ENCODE data around the gene CMTR1.
"Not testable (repeated sequence)": the region's sequence is repeated elsewhere in the genome, so short reads cannot be mapped to it uniquely, and the experiment has no call there.

The CMTR1 gene, protein sequence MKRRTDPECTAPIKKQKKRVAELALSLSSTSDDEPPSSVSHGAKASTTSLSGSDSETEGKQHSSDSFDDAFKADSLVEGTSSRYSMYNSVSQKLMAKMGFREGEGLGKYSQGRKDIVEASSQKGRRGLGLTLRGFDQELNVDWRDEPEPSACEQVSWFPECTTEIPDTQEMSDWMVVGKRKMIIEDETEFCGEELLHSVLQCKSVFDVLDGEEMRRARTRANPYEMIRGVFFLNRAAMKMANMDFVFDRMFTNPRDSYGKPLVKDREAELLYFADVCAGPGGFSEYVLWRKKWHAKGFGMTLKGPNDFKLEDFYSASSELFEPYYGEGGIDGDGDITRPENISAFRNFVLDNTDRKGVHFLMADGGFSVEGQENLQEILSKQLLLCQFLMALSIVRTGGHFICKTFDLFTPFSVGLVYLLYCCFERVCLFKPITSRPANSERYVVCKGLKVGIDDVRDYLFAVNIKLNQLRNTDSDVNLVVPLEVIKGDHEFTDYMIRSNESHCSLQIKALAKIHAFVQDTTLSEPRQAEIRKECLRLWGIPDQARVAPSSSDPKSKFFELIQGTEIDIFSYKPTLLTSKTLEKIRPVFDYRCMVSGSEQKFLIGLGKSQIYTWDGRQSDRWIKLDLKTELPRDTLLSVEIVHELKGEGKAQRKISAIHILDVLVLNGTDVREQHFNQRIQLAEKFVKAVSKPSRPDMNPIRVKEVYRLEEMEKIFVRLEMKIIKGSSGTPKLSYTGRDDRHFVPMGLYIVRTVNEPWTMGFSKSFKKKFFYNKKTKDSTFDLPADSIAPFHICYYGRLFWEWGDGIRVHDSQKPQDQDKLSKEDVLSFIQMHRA
- 119 to 123 reads per million in 2 donors for total RNA-seq

DNA sequence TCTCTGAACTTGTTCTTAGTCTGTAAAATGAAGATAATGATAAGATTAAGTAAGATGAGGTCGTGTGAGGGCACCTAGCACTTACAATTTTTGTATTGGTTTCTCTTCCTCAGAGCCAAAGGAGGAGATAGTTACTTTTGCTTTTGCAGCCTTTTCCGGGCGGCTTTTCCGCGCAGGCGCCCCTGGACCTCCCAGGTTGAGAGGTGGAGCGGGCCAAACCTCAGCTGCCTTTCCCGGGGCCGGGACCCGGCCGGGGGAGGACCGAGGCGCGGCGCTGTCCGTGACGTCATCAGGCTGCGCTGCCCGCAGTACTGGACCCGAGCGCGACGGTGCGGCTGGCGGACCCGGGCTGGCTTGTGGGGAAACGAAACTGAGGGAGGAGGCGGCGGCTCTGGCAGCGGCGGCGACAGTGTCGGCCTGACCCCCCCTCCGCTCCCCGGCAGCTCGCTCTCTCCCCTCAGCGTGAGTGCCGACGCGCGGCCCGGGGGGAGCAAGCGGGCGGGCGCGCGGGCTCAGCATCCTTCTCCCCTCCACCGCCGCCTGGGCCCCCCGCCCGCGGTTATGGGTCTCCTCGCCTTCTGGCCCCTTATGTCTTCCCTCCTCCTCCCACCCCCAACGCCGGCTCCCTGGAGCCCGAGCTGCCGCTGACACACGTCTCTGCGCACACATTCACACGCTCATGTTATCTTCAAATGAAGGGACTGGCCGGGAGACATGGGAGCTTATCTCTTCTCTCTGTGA is at the start of gene CMTR1:
Gene CMTR1, plus strand, starts transcription at position 306 of the 741 bp plus-strand sequence. CDS start 2,409 bp downstream, outside the sequence.
- DNase-seq, result peak; percentile 97

DNA sequence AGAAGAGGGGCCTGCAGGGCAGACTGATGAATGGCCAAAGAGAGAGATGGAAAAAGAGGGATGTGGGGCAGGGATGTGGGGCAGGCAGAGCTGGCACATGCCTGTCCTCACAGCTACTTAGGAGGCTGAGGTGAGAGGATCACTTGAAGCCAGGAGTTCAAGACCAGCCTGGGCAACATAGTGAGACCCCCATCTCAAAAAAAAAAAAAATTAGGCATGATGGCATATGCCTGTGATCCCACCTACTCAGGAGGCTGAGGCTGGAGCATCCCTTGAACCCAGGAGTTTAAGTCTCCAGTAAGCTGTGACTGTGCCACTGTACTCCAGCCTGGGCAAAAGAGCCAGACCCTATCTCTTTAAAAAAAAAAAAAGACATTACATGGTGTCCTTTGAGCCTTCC is 44.4 kb upstream of the CMTR1 start:
- no peak for DNase-seq

DNA sequence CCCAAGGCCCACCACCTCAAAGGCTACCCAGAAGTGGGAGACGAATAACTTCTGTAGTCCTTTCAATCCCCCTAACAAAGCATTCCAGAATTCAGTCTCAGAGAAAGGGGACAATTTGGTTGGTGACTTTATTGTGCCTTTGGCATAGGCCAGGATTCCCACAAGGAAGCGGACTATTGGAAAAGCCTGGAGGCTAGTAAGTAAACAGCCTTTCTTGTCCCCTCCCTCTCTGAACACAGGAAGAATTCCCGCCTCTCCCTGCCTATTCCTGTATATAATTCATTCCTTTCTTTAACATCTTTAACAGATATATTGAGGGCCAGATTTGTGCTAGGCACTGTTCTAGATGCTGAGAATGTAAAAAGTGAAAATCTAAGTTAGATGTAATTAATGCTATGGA is 43.2 kb upstream of the CMTR1 start:
- DNase-seq, result no peak

DNA sequence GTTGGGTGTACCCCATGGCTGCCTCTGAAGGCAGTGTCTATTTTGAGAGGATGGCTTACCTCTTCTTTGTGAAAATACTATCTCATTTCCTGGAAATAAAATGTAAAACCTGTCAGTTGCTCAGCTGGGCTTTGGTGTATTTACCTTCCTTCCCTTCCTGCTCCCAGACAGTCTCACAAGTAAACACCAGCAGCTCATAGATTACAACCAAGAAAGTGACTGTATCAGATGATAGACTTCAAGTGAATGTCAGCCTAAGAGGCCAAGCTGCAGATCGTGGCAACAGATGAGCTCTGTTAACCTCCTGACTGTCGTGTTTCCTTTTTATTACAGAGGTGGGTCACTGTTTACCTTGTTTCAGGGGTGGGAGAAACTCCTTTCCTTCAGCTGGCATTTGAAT is 41.9 kb upstream of the CMTR1 start:
- DNase-seq, result no peak

DNA sequence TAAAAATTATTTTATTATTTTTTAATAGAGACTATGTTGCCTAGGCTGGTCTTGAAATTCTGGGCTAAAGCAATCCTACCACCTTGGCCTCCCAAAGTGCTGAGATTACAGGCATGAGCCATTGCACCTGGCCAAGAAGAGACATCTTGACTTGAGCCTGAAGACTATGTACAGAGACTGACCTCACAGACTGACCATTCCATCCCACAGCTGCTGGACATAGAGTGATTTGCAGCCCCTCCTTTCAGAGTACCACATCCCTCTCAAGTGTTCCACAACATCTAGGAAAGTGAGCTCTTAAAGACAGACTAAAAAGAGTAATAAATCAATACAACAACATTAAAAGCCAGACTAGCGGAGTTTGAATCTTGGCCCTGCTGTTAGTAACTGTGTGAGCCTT is 40.2 kb upstream of the CMTR1 start:
- no peak for DNase-seq

DNA sequence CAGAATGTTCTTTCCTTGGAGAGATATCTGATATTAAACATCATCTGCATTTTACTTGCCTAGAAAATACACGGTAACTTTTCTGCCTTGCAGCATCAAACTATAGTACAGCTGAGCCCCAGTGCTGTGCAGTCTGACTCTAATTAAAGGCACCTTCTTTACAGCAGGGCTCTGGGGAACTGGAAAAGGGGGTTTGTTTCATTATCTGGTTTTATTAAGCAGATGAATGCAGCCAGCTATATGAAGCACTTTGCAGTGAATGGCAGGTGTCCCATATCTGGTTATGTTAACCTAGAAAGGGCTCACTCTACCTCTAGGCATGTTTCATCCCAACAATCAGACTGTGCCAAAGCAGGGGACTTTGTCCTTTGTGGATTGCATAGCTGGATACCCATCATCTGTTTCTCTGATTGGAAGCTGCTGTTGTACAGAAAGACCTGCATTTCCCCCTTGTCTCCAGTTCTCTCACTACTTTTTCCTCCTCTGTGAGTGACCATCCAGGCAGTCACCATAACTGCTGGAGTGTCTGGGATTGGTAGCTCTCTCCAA is 39.6 kb upstream of the CMTR1 start:
- DNase-seq, result no peak

DNA sequence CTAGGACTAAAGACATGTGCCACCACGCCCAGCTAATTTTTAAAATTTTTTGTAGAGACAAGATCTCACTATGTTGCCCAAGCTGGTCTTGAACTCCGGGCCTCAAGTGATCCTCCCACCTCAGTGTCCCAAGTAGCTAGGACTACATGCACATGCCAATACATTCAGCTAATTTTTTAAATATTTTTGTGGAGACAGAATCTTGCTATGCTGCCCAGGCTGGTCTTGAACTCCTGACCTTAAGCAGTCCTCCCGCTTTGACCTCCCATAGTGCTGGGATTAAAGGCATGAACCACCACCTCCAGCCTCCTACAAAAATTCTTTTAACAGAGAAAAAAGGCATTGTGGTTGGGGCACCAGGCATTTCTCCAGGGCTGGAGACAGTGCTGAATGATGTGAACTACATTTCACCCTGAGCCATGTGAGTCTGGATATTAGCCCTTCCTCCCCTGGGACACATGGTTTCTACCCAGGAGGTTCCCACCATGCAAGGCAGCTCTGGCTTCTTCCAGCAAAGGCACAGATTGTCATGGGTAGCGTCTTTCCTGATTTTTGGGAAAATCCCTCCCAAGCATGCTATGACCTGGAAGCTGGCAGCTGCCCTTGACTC is 36.3 kb upstream of the CMTR1 start:
- DNase-seq, result no peak

DNA sequence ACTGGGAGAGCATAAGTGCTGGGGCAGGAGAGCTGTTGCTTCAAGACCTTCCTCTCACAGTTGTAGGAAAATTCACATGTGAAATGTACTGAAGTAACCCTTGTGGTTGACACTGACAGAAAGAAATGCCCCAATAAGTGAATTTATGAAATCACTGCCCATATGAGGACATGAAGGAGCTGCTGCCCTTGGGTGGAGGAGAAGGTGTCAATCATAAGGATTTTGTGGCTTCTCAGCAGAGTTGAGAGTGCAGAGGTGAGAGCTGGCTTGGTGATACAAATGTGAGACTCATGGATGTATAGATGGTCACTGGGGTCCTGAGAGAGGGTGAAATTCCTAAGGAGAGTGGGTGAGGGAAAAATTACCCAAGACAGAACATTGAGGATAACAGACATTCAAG is 33.9 kb upstream of the CMTR1 start:
- no peak for DNase-seq

DNA sequence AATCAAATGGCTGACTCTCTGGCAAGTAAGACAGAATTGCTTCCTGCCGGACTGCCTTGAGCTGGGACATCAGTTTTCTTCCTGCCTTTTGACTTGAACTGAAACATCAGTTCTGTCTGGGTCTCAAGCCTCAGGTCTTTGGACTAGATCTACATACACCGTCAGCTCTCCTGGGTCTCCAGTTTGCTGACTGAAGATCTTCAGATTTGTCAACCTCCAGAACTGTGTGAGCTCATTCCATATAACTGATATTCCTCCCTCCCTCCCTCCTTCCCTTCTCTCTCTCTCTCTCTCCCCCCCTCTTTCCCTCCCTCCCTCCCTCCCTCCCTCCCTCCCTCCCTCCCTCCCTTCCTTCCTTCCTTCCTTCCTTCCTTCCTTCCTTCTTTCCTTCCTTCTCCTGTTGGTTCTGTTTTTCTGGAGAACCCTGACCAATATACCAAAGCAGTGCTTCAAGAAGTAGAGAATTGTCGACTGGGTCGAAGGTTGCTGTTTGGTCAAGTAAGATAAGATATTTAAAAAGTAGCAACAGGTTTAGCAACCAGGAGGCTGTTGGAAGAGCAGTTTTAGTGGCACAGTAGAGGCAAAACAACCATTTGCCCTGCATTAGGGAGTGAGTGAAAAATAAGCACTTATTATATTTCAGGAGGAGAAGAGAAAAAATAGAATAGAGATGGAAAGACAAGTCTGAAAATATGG is 33.1 kb upstream of the CMTR1 start:
- DNase-seq, result no peak

DNA sequence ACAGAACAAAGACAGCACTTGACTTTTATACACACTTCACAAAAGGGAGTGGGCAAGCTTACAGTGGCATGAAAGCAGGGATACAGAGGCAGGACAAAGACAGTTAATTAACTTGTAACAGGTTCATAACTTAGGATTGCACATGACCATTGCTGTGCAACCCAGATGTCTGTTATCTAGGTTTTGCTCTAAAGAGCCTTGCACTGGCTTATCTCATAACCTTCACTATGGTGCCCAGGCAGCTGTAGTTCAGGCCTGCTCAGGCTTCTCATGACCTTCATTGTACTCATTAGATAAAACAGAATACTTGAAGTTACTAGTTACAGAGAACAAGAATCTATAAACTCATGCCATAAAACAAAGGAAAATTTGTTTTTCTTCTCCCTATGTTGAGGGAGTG is 31.4 kb upstream of the CMTR1 start:
- DNase-seq, result not testable (repeated sequence)

DNA sequence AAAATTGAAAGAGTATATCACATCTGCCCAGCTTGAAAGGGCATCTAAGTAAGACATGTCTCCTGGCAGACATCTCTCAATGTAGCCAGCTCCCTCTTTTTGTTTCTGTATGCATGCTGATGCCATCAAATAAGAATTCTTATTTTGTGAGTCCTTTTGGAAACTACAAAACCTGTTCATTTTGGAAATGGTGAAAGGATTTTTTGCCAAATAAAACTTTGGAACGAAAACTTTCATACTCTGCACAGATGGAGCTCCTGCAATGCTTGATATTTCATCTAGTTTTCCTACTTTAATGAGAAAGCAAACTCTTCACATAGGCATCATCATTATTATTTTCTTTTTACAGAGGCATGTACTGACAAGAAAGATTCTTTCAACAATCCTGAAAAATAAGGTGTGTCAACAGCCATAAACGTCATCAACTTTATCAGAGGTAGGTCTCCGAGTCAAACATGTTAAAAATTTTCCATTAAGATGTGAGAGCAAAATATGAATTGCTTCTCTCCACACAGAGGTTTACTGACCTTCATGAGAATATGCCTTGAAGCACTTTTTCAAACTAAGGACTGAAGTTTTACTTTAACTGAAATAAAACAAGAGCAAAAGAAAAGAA is 26.2 kb upstream of the CMTR1 start:
- DNase-seq, result no peak

DNA sequence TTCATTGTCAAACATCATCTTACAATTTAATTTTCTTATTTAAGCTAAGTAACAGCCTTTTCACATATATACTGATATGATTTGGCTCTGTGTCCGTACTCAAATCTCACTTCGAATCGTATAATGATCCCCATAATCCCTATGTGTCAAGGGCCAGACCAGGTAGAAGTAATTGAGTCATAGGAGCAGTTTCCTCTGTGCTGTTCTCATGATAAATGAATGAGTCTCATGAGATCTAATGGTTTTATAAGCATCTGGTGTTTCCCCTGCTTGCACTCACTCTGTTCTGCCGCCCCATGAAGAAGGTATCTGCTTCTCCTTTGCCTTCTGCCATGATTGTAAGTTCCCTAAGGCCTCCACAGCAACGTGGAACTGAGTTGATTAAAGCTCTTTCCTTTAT is 25.1 kb upstream of the CMTR1 start:
- no peak for DNase-seq

DNA sequence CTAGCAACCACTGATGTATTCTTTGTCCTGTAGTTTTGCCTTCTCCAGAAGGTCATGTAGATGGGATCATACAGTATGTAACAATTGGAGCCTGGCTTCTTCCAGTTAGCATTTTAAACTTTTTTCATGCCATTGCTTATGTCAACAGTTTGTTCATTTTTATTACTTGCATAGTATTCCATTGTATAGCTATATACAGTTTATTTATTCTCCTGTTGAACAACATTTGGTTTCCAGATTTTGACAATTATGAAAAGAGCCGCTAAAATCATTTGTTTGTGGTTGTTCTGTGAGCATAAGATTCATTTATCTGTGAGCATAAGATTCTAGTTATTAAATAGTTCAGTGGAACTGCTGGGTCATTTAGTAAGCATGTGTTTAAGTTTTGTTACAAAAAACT is 23.5 kb upstream of the CMTR1 start:
- no peak for DNase-seq

DNA sequence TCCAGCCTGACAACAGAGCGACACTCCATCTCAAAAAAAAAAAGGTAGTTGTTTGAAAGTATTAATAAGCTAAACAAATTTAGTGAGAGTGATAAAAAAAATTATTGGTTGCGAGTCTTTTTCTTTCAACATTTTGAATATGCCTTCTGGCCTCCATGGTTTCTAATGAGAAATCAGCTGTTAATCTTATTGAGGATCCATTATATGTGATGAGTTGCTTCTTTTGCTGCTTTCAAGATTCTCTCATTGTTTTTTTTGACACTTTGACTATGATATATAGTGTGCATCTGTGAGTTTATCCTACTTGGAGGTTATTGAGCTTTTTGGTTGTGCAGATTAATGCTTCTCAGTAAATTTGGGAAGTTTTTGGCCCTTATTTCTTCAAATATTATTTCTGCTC is 15.6 kb upstream of the CMTR1 start:
- DNase-seq, result no peak

DNA sequence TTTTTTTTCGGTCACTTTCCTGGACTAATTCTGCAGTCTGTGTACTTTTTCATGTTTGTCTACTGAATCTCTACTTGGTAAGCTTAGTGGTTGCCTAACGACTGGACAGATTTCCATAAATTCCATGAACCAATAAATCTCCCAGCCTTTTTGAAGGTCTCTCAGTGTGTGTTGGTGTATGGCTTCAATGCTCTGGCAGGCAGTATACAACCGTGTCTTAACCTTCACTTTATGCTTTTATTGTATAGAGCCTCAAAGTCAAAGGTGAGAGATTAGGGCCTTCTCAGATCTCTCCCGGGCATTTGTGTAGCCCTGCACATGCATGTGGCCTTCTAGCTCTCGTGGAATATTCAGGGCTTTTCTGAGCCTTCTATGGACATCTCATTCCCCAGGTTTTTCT is 14.3 kb upstream of the CMTR1 start:
- DNase-seq, result no peak

DNA sequence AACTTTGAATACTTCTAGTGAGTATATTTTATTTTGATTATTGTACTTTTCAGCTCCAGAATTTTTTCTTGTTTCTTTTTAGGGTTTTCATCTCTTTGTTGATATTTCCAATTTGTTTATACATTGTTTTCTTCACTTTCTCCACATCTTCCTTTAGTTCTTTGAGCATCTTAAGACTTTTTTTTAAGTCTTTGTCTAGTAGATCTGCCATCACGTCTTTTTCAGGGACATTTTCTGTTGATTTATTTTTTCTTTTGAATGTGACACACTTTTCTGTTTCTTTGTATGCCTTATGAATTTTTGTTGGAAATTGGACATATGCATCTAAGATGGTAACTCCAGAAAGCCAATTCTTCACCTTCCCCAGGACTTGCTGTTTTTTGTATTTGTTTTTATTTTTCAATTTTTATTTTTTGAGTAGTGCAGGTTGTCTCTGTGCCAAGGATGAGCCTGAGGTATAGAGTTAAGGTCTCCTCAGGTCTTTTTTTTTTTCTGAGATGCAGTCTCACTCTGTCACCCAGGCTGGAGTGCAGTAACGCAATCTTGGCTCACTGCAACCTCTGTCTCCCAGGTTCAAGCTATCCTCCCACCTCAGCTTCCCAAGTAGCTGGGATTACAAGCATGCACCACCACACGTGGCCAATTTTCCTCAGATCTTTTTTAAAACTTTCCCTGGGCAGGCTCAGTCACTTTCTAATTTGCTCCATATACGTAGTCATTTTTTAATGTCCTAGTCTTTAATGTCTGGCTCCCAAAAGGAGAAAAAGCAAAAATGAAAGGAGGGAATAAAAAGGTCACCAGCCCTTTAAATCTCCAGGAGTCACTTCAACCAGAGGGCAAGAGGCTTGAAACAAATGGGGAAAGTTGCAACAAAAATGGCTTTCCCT is 6.7 kb upstream of the CMTR1 start:
- DNase-seq, result no peak

DNA sequence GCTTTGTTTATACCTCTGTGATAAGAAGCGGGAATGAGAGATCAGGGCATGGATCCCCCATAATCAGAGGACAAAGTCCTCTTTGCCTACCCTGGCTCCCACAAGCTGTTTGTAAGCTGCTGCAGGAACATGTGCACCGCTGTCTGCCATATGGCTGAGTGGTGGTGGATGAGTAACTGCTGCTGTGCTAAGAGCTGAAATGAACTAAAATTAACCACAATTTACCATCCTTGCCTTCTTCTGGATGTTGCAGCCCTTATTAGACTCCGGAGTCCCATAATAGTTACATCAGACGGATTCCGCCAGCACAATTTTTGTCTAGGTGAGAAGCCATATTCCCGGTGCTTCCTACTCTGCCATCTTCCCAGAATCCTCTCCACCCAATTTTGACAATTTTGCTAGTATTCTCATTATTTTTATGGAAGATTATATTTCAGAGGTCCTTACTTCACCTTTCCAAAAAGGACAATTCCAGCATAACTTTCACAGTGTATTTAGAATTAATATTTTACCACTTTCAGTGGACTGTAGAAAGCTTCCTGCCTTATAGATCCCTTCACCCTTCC is 6.0 kb upstream of the CMTR1 start:
- DNase-seq, result no peak

DNA sequence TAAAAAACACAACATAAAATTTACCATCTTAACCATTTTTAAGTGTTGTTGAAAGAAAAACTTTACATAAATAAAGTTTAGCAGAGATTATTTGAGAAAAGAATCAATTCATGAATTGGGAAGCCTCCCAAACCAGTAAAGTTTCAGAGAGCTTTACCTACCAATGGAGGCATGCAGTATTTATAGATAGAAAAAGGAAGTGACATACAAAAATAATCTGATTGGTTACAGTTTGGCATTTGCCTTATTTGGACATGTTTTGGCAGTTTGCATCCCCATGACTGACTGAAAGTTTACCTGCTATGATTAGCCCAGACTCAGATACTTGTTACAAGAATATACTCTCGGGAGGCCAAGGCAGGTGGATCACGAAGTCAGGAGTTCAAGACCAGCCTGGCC is 3.7 kb upstream of the CMTR1 start:
- DNase-seq, result no peak

DNA sequence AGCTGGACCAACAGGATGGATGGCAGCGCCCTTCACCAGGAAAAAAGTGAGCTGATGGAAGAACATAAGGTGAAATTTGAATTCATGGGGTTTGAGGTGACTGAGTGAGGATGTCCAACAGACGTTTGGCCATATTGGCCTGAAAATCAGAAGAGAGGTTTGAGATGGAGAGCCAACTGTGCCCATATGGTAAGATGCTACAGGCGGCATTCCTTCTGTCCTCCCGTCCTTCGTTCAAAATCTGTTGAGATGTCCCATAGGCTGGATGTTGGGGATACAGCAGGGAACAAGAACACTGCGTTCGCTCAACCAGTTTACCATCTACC is 468 bp upstream of the CMTR1 start:
- no peak for DNase-seq

DNA sequence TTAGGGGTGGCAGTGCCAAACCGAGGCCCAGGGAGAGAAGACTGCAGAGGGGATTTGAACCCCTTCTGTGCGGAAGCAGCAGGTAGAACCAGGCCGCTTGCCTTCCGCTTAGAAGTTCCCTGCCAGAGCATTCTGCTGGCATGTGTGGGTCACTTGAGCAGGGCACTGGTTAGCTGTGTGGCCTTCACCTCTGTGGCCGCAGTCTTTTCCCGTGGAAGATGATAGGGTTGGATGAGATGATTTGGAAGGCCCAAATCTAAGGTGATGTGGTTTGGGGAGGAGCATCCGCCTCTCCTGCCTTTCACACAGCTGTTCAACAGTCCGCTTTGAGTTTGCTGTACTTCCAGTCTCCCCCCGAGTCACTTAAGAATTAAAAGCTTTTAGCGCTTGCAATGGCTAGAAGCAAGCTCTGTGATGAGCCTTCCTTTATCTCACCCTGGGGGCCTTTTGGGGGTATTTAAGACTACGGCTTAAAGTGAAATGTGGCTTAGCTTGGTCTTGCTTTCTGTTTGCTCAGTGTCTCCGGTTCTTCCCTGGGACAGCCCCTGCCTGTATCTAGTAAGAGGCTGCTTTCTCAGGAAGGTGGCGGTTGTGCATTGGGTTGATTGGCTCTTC is 743 bp downstream of the CMTR1 start:
- peak; percentile 17 for DNase-seq
